ENCODE data around the gene CPNE5. TPM values are rescaled to one million over a fixed set of nuclear protein-coding genes. Genes with fewer than 3 reads are reported as not detected.
A peak's percentile ranks its signal among the peaks of the same experiment; 100 is the strongest.

The CPNE5 gene
- total RNA-seq, result 2.3 TPM
- long read RNA-seq, result 0 reads

- Histone ChIP-seq H3K27me3 (peaks cover 7% of the 10 kb centered on the region), H3K36me3 (no peaks in the 10 kb centered on the region), H3K27ac (no peak within 1 kb of the TSS), H3K4me3 (peak within 1 kb of the TSS; percentile 46), H3K9me3 (no peaks in the 10 kb centered on the region), H3K4me1 (peaks cover 25% of the 10 kb centered on the region)
- intact Hi-C loops (cut with DNase I), result no loop called here
- DNase-seq, result no peak
- TF ChIP-seq CTCF (IDR thresholded peaks at IDR 0.05), result no peak
- ATAC-seq, result peak; percentile 5
Measured at GRCh38 chr6:36838896-36839748, at the start of gene CPNE5. Gene CPNE5, minus strand, starts transcription at chr6:36839444. Its CDS starts 67 bp downstream, at chr6:36839377.

- no peaks in the 10 kb centered on the region for H3K27me3 ChIP-seq
- H3K4me3 ChIP-seq, result no peak overlapping the region
- no peak for TF ChIP-seq CTCF (IDR thresholded peaks at IDR 0.05)
- H3K27ac ChIP-seq, result no peak overlapping the region
- ATAC-seq (no peak), DNase-seq (no peak)
- H3K36me3 ChIP-seq, result no peaks in the 10 kb centered on the region
- H3K4me1 ChIP-seq, result peaks cover 5% of the 10 kb centered on the region
- no peaks in the 10 kb centered on the region for H3K9me3 ChIP-seq
- intact Hi-C loops (cut with DNase I), result loop anchor here (10.0 kb wide), 1 partner anchor 127 kb away; no protein-coding TSS in a partner anchor
Measured at GRCh38 chr6:36888115-36888643, 48.9 kb upstream of the CPNE5 start.

GRCh38 chr6:36886950-36887618, 47.8 kb upstream of the CPNE5 start:
- Histone ChIP-seq H3K36me3 (no peaks in the 10 kb centered on the region), H3K27me3 (no peaks in the 10 kb centered on the region), H3K9me3 (no peaks in the 10 kb centered on the region), H3K4me1 (peaks cover 5% of the 10 kb centered on the region), H3K4me3 (peak overlapping the region; percentile 93), H3K27ac (no peak overlapping the region)
- DNase-seq, result no peak
- no peak for TF ChIP-seq CTCF (IDR thresholded peaks at IDR 0.05)
- intact Hi-C loops (cut with DNase I), result loop anchor here (10.0 kb wide), 1 partner anchor 128 kb away; no protein-coding TSS in a partner anchor
- ATAC-seq, result no peak

- Histone ChIP-seq H3K27me3 (no peaks in the 10 kb centered on the region), H3K4me1 (peaks cover 5% of the 10 kb centered on the region), H3K9me3 (no peaks in the 10 kb centered on the region), H3K27ac (peak within 1 kb of the TSS; percentile 91), H3K36me3 (no peaks in the 10 kb centered on the region), H3K4me3 (peak within 1 kb of the TSS; percentile 93)
- peak; percentile 100 for ATAC-seq
- peak; percentile 98 for DNase-seq
- intact Hi-C loops (cut with DNase I), result loop anchor here (10.0 kb wide), 1 partner anchor 129 kb away; no protein-coding TSS in a partner anchor
- peak; percentile 81 for TF ChIP-seq CTCF (IDR thresholded peaks at IDR 0.05)
Measured at GRCh38 chr6:36885461-36886401, 46.5 kb upstream of the CPNE5 start, which contains the start of gene C6orf89. Gene C6orf89, plus strand, starts transcription at chr6:36885952. Its CDS starts 13,493 bp downstream, at chr6:36899445.

- no peaks in the 10 kb centered on the region for H3K27me3 ChIP-seq
- H3K4me3 ChIP-seq, result no peak overlapping the region
- DNase-seq (no peak), ATAC-seq (no peak)
- TF ChIP-seq CTCF (IDR thresholded peaks at IDR 0.05), result no peak
- H3K4me1 ChIP-seq, result peaks cover 5% of the 10 kb centered on the region
- no peak overlapping the region for H3K27ac ChIP-seq
- intact Hi-C loops (cut with DNase I), result loop anchor here (10.0 kb wide), 1 partner anchor 130 kb away; no protein-coding TSS in a partner anchor
- no peaks in the 10 kb centered on the region for H3K36me3 ChIP-seq
- no peaks in the 10 kb centered on the region for H3K9me3 ChIP-seq
Measured at GRCh38 chr6:36884610-36885009, 45.4 kb upstream of the CPNE5 start.
